HG03521 (cell line): ENCODE measurements around the gene OPCML.

Experiments used
- ATAC-seq: cut with Tn5 transposase; IDR thresholded peaks from one replicate; pipeline ENCODE4 v1.9.1; 2021; ENCODE audit warnings: mild to moderate bottlenecking, moderate library complexity; ENCODE audit not compliant: unreplicated experiment

The OPCML gene

GRCh38 chr11:132913295-132913694 is 619.0 kb downstream of the OPCML start:
- ATAC-seq = no peak

- ATAC-seq = no peak
Observed at GRCh38 chr11:132911186-132911585, 621.1 kb downstream of the OPCML start.

- ATAC-seq = no peak
Observed at GRCh38 chr11:132910011-132910760, 622.1 kb downstream of the OPCML start.

GRCh38 chr11:132909021-132909606 is 623.2 kb downstream of the OPCML start:
- ATAC-seq = no peak

- no peak for ATAC-seq
Observed at GRCh38 chr11:132908414-132908810, 623.9 kb downstream of the OPCML start.

- ATAC-seq = no peak
Observed at GRCh38 chr11:132907651-132908413, 624.5 kb downstream of the OPCML start.

GRCh38 chr11:132904607-132905006 is 627.7 kb downstream of the OPCML start:
- ATAC-seq = no peak

GRCh38 chr11:132904091-132904490 is 628.2 kb downstream of the OPCML start:
- ATAC-seq = no peak

- no peak for ATAC-seq
Observed at GRCh38 chr11:132901638-132902471, 630.4 kb downstream of the OPCML start.

GRCh38 chr11:132898676-132899075 is 633.6 kb downstream of the OPCML start:
- no peak for ATAC-seq

GRCh38 chr11:132898021-132898420 is 634.3 kb downstream of the OPCML start:
- ATAC-seq = no peak

- ATAC-seq = no peak
Observed at GRCh38 chr11:132895340-132895739, 637.0 kb downstream of the OPCML start.

- ATAC-seq = no peak
Observed at GRCh38 chr11:132894606-132895005, 637.7 kb downstream of the OPCML start.

- no peak for ATAC-seq
Observed at GRCh38 chr11:132892876-132893275, 639.4 kb downstream of the OPCML start.

GRCh38 chr11:132888226-132888625 is 644.1 kb downstream of the OPCML start:
- no peak for ATAC-seq

- no peak for ATAC-seq
Observed at GRCh38 chr11:132886335-132886734, 646.0 kb downstream of the OPCML start.

GRCh38 chr11:132883241-132883640 is 649.1 kb downstream of the OPCML start:
- no peak for ATAC-seq

GRCh38 chr11:132881622-132882021 is 650.7 kb downstream of the OPCML start:
- no peak for ATAC-seq

- ATAC-seq = no peak
Observed at GRCh38 chr11:132878111-132878510, 654.2 kb downstream of the OPCML start.

GRCh38 chr11:132876705-132877104 is 655.6 kb downstream of the OPCML start:
- no peak for ATAC-seq

- no peak for ATAC-seq
Observed at GRCh38 chr11:132876239-132876638, 656.1 kb downstream of the OPCML start.
